ENCODE data around the gene KCNIP1.

GRCh38 chr5:170491479-170491878, 12.3 kb upstream of the KCNIP1 start:
- TF ChIP-seq CTCF (IDR thresholded peaks at IDR 0.05) (no peak), POLR2A (IDR thresholded peaks at IDR 0.05) (no peak)
